Activated naive CD4-positive, alpha-beta T cell (primary cell): Measurements from ENCODE around the gene SUGP1.

ENCODE experiments used
- DNase-seq, 4 experiments: peaks; one replicate each; lab custom pipeline; 2025; lab: John Stamatoyannopoulos, UW

The SUGP1 gene

GRCh38 chr19:19341026-19341425 lies 20.7 kb upstream of the SUGP1 start:
- DNase-seq = no peak

- DNase-seq = no peak
These were observed 17.8 kb upstream of the SUGP1 start for GRCh38 chr19:19338082-19338481.

GRCh38 chr19:19337120-19337519 lies 16.8 kb upstream of the SUGP1 start:
- DNase-seq = no peak

- DNase-seq = no peak
These were observed 16.3 kb upstream of the SUGP1 start for GRCh38 chr19:19336597-19336996.

- DNase-seq = no peak
These were observed 15.3 kb upstream of the SUGP1 start for GRCh38 chr19:19335408-19336158.

GRCh38 chr19:19334989-19335344 lies 14.7 kb upstream of the SUGP1 start:
- no peak for DNase-seq

GRCh38 chr19:19334063-19334988 lies 14.0 kb upstream of the SUGP1 start:
- no peak for DNase-seq

- no peak for DNase-seq
These were observed 8.8 kb upstream of the SUGP1 start for GRCh38 chr19:19329126-19329525.

- DNase-seq = no peak
These were observed 7.4 kb upstream of the SUGP1 start for GRCh38 chr19:19327672-19328071.

- DNase-seq = no peak
These were observed 3.9 kb upstream of the SUGP1 start for GRCh38 chr19:19324059-19324770.

- DNase-seq = no peak
These were observed 850 bp upstream of the SUGP1 start for GRCh38 chr19:19321141-19321577.

- no peak for DNase-seq
These were observed 463 bp downstream of the SUGP1 start for GRCh38 chr19:19319732-19320360.

GRCh38 chr19:19316082-19316481 lies 4.2 kb downstream of the SUGP1 start:
- DNase-seq = no peak

GRCh38 chr19:19315444-19315843 lies 4.9 kb downstream of the SUGP1 start:
- DNase-seq = no peak

GRCh38 chr19:19308373-19308772 lies 11.9 kb downstream of the SUGP1 start:
- no peak for DNase-seq

- DNase-seq = no peak
These were observed 14.1 kb downstream of the SUGP1 start for GRCh38 chr19:19306191-19306590.

- DNase-seq = no peak
These were observed 14.6 kb downstream of the SUGP1 start for GRCh38 chr19:19305696-19306095.

GRCh38 chr19:19305066-19305465 lies 15.2 kb downstream of the SUGP1 start:
- no peak for DNase-seq

- no peak for DNase-seq
These were observed 15.9 kb downstream of the SUGP1 start for GRCh38 chr19:19304186-19304965.

- DNase-seq = no peak
These were observed 16.9 kb downstream of the SUGP1 start for GRCh38 chr19:19303411-19303810.

- no peak for DNase-seq
These were observed 19.7 kb downstream of the SUGP1 start for GRCh38 chr19:19300613-19301012.
